Activated T-helper 1 cell treated with anti-CD3 and anti-CD28 coated beads, Interleukin-2, amount 50 U/mL, for 16 hours (primary cell): ENCODE measurements around the gene CBX1.
A peak's percentile ranks its signal among the peaks of the same experiment; 100 is the strongest.
"Not testable (repeated sequence)": the region's sequence is repeated elsewhere in the genome, so short reads cannot be mapped to it uniquely, and the experiment has no call there.

Source experiments
- DNase-seq, 2 donors: peaks; one replicate each; pipeline ENCODE4 v3.0.0-alpha.2; 2020; ENCODE audit warnings: low read depth in 1 of 2, low spot score in 1 of 2

CBX1 gene

DNA sequence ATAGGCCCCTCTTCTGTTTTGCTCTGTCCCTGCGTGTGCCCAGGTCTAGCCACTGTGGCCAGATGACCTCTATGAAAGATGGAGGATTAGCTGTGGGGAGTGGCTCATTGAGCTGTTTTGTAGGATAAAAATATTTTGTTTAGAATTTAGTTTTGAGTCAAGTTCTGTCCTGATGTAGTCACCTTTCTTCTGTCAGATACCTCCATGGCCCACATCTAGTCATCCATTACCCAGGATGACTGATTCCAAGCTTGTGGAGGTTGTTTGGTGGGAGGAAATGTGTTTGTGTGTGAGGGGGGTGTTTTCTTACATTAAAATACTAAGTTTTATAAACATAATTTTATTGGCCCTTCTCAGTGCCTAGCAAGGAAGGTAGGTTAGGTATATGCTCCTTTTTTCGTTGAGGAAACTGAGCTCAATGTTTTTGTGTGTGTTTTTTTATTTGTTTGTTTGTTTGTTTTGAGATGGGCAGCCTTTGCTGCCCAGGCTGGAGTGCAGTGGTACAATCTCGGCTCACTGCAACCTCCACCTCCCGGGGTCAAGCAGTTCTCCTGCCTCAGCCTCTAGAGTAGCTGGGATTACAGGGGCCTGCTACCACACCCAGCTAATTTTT, 22.6 kb upstream of the CBX1 start:
- no peak for DNase-seq

DNA sequence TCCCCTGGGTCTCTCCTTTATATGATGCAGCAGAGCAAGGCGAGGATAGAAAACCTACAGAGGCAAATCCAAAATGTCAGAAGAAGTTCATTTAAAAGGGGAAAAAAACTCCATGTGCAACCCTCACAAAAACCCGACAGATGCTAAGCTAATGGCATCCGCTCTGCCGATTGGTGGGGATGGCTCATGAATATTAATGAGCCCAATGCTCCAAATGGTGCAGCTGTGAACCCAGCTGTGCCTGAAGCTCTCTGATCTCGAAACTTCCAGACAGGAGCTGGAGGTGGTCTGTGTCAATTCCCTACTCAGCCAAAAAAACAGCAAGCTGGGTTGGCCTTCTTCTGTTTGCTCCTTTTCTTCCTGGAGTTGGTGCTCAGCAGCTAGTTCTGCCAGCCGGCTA, 21.8 kb upstream of the CBX1 start:
- no peak for DNase-seq

DNA sequence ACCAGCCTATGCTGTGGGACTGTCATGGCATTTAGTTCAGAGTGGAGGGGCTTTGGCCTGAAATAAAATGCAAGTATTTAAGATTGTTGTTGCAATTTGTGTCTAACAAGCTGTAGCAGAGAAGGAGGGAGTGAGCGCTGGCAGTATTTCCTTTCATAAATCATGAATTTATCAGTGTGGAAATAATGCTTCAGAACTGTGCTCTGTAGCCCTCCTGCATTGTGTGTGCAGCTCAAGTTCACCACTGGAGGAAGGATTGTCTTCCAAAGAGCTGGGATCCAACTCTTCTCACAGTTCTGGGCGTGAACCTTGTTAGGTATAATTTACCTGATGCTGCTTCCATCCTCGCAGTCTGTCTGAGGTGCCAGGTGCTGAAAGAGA, 21.4 kb upstream of the CBX1 start:
- DNase-seq: no peak

DNA sequence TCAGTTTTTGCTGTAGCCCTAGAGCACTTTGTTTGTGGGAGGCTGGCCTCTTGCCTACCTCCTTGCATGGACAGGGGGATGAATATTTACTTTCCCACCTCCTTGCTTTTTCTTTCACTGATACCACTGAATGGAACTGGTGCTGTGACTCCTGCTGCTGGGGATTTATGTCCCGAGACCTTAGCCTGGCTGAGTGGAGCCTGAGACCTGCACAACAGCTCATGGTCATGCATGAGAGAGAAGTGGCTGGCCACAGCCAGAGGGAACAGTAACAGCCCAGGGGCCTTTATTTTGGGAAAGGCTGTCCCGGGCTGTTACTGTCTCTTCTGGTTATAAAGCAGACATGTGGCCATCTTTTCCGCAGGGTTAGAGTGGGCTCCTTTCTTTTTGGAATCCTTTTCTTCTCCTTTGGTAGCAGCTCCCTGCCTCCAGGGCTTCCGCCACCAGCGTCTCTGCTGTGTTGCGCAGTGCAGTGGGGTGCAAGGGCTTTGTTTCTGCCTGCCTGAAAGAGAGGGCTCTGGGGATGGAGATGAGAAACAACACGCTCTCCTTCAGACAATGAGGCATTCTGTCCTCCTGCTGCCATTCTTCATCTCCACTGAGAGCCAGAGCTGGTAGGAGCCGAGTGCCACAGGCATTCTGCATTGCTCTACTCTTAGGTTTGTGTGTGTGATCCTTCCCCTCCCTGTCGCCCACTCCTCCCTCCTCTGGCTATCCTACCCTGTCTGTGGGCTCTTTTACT, 20.8 kb upstream of the CBX1 start:
- DNase-seq: no peak

DNA sequence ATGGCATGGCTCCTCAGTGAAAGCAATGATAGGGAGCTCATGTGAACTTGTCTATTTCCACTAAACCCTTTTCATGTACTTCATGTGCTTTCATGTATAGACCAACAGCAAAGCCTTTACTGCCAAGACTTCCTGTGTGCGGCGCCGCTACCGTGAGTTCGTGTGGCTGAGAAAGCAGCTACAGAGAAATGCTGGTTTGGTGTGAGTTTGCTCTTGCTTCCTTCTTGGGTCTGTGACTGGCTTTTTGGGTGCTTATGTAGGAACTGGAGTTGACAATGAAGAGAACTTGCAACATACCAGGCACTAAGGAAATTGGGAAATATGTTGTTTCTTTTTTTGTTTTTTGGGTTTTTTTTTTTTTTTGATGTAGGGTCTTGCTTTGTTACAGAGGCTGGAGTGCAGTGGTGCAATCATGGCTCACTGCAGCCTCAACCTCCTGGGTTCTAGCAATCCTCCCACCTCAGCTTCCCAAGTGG, 12.0 kb upstream of the CBX1 start:
- DNase-seq: peak; percentile 7 to 9

DNA sequence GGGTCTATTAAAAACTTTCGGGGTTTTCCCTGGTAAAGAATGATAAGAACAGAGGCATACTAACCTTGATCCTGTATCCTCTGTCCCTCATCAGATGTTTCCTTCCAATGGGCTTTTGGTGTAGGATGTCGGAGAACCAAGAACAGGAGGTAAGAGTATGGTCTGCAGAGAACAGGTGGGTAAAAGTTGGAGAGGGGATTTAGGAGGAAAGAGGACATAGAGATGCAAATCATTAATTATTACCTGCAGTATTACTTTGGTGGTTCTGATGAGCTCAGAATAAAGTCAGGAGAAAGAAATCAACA, 10.6 kb upstream of the CBX1 start:
- DNase-seq: no peak

DNA sequence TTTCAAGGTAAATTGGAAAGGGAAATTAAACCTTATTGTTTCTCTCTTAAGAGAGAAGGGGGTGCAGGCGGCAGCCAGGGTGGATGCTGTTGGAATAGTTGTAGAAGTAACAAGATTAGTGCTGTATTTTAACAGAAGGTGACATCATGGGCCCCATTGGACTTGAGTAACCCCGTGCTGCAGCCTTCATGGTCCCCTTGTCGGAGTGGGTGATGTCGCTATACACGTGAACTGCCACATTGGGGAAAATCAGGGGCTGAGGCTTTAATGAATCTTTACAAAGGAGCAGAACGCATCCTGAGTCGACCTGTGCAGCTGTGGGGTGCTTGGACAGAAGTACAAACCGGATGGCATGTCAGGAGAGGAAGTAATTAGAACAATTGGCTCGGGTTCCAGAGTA, 9.5 kb upstream of the CBX1 start:
- no peak for DNase-seq

DNA sequence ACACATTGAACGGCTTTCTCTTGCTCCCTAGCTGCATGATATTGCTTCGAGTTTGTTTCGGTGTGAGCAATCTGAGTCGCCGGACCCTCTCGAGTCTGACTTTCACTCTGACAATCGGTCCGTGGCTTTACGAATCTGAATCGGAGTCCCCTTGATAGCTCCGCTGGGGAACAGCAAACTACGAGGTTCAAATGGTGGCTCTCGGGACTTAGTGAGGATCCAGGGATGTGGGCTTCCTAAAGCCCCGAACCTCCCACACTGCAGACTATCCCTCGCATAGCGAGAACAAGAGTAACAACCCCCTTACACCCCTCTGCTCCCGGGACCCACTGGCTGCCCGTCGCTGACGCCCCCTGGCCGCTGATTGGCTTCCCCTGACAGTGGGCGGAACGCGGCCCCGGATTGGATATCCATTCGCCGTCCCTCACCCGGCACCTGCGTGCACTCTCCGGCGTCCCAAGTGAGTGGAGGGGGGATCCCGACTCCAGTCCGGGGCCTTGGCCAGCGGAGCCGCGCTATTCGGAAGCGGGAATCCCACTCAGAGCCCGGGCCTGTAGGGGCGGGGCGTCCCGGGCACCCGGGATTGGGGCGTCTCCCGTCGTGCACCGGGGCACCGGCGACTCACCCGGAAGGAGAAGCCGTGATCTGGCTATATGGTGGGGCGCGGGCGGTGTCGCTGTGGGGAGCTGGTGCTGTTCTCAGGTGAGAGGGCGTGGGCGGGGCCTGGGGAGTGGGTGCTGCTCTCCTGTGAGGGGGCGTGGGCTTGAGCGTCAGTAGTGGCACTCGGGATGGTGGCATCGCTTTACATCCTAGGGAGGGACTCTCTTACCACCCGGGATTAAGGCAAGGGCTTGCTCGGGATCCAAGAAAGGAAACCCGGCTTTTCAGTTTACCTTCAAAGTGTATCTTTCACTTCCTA, 6.1 kb upstream of the CBX1 start, which contains the start of gene SNX11:
Gene SNX11 (plus strand): TSS at position 630 of the 919 bp plus-strand sequence. CDS start 4,278 bp downstream, outside the sequence.
- peak; percentile 83 to 89 for DNase-seq

DNA sequence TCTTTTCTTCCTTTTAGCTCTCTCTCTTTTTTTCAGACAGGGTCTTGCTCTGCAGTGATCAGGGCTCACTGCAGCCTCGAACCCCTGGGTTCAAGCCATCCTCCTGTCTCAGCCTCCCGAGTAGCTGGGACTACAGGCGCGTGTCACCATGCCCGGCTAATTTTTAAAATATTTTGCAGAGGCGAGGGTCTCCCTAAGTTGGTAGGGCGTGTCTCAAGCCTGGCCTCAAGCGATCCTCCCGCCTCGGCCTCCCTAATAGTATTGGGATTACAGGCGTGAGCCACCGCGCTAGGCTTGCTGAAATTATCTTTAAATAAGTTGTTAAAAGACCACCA, 5.5 kb upstream of the CBX1 start:
- no peak for DNase-seq

DNA sequence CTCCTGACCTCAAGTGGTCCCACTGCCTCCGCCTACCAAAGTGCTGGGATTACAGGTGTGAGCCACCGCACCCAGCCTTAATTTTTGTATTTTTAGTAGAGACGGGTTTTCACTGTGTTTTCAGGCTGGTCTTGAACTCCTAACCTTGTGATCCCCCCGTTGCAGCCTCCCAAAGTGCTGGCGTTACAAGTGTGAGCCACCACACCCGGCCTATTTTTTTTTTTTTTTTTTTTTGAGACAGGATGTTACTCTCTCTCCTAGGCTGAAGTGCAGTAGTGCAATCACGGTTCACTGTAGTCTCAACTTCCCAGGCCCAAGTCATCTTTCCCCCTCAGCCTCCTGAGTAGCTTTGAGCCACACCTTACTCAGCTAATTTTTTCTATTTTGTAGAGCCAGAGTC, 3.2 kb upstream of the CBX1 start:
- DNase-seq: no peak

DNA sequence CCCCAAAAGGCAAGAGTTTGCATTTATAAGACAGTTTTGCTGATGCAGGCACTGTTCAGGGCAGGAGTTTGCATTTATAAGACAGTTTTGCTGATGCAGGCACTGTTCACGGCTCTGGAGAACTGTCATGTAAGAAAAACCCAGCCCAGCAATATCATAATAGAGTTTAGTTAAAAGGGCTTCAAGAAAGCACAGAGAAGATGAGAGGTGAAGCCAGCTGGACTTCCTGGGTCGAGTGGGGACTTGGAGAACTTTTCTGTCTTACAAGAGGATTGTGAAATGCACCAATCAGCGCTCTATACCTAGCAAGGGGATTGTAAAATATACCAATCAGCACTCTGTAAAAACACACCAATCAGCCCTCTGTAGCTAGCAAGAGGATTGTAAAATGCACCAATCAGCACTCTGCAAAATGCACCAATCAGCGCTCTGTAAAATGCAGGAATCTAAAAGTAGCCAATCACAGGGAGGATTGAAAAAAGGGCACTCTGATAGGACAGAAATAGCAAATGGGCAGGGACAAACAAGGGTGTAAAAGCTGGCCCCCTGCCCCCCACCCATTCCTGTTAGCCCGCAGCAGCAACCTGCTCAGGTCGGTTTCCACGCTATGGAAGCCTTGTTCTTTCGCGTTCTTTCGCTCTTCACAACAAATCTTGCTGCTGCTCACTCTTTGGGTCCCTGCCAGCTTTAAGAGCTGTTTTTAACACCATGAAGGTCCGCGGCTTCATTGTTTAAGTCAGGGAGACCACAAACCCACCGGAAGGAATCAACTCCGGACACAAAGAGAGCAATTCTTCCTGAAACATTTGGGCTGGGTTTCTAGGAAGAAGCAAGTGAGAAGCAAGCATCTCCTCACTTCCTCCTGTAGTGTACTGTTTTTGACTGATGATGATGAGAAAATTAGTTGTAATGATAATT, 1.8 kb upstream of the CBX1 start:
- no peak for DNase-seq

DNA sequence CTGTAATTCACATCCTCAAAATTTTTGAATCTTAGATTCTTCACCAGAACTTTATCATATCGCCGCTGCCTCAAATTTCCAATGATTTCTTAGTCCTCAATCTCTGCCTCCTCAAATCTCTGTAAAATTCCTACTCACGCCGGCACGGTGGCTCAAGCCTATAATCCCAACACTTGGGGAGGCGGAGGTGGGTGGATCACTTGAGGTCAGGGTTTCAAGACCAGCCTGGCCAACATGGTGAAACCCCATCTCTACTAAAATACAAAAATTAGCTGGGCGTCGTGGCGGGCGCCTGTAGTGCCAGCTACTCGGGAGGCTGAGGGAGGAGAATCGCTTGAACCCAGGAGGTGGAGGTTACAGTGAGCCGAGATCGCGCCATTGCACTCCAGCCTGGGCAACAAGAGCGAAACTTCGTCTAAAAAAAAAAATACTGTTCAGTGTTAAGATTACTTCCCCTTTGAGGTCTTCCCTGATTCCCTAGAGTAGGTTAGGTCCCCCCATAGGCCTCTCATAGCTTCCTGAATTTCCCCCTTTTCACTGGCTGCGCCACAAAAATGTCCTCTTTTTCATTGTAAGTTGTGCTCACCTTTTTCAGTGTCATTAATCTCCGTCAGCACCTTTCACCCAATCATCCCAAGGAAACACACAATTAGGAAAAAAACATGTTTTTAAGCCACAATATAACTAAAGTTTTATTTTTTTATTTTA, 919 bp upstream of the CBX1 start:
- no peak for DNase-seq

DNA sequence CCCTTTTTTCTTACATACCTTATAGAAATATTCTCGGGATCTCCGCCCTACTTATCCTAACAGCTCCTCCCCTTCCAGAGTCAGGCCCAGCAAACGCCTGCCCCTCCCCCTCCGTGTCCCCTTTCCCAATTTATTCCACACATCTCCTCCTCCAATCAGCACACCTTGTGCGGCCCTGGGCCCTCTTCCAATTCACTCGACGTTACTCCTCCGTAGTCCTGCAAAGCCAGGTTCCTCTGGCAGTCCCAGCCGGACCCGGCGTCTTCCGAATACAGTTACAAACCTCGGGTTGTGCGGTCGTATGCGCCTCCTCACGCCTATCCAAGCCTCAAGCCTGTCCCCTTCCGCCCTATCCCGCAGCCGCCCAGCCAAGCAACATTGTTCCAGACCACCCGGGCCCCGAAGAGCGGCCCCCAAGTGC, 677 bp downstream of the CBX1 start:
- DNase-seq: no peak

DNA sequence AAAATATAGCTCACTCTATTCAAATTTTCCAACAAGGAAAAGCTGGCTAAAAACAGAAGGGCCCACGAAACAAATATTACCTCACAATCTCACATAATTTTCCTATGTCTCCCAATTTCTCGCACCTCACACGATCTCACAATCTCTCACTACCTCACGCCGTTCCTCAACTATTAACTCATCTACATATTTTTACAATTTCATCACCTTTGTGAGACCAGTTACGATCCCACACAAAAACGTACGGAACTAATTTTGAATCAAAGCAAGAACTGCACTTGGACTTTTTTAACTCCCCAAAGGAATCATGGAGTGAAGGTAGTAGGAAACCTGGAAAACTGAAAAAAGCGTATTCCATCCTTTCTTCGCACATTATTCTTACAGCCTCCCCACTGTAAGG, 1.1 kb downstream of the CBX1 start:
- no peak for DNase-seq

DNA sequence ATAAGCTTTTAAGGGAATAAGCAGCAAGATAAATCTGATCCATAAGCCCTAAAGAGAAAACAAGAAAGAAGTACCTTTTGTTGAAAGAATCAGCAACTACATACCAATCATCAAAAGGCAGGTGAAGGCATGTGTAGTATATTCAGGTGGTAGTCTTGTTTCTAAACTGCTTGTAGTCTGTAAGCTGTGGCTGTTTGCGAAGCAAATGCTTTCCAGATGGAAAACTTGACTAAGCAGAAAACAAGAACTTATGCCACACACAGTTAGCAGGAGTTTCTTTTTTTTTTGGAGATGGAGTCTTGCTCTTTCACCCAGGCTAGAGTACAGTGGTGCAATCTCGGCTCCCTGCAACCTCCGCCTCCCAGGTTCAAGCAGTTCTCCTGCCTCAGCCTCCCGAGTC, 5.7 kb downstream of the CBX1 start:
- no peak for DNase-seq

DNA sequence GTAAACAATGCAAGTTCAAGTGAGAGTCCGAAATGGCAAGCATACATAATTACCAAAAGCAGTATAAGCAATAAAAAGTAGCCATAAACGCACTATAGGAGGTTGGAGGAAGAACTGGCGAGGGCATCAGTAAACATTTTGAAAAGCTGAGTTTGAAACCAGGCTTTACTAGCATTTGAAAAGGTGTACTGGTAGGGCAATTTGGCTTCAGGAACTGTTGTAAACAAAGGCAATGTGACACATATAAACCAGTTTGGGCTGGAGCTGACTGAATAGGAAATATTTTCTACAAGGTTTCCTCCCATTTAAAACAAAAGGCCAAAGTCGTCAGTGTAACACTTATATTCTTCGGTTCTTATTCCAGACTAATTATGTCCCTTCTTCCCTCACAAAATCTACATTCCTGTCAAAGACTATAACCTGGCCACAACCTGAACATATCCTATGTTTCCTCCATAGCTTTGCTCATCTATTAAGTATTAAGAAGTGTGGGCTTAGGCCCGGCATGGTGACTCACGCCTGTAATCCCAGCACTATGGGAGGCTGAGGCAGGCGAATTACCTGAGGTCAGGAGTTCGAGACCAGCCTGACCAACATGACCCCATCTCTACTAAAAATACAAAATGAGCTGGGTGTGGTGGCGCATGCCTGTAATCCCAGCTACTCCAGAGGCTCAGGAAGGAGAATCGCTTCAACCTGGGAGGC, 7.8 kb downstream of the CBX1 start:
- no peak for DNase-seq

DNA sequence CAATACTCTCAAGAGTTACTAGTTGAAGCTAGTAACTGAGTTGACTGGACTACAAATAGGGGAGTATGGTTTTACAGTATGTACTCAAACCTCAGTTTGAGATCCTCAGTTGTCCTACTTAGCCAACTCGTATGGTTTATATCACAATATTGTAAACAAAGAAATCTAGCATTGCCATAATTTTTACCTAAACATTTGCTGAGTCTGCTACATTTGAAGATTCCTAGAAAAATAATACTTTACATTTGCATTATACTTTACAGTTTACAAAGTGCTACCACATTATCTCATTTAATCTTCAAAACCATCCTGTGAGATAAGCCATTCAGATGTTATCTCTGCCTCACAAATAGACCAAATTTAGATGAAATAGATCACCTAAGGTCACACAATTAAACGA, 16.3 kb downstream of the CBX1 start:
- no peak for DNase-seq

DNA sequence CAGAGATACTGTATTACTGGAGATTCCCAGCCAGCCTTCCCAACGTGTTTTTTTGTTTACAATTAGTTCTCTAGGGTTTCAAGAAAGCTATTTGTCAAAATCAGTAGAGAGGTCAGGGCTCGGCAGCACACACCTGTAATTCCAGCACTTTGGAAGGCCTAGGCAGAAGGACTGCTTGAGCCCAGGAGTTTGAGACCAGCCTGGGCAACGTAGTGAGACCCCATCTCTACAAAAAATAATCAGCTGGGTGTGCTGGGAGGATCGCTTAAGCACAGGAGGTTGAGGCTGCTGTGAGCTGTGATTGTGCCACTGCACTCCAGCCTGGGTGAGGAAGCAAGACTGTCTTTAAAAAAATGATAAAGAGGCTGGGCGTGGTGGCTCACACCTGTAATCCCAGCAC, 19.4 kb downstream of the CBX1 start:
- DNase-seq: no peak

DNA sequence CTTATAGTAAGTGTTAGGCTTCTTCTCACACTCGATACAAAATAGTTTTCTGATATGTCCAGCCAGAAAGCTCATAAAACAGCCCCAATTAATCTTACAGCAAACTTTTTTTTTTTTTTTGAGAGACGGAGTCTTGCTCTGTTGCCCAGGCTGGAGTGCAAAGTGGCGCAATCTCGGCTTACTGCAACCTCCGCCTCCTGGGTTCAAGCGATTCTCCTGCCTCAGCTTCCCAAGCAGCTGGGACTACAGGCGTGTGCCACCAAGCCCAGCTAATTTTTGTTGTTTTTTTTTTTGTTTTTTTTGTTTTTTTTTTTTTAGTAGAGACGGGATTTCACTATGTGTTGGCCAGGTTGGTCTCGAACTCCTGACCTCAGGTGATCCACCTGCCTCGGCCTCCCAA, 24.1 kb downstream of the CBX1 start:
- not testable (repeated sequence) for DNase-seq
